Erythroblast (primary cell): ENCODE data around the gene DTHD1.

ENCODE experiments used
- GATA1 ChIP-seq: IDR thresholded peaks from 2 replicates; pipeline ENCODE4 v1.6.1; 2011; ENCODE audit warnings: low read depth, mild to moderate bottlenecking, control low read depth, low read length, moderate library complexity
- POLR2A ChIP-seq: IDR thresholded peaks from 2 replicates; pipeline ENCODE4 v1.6.1; 2011; ENCODE audit warnings: mild to moderate bottlenecking, low read length

DNA sequence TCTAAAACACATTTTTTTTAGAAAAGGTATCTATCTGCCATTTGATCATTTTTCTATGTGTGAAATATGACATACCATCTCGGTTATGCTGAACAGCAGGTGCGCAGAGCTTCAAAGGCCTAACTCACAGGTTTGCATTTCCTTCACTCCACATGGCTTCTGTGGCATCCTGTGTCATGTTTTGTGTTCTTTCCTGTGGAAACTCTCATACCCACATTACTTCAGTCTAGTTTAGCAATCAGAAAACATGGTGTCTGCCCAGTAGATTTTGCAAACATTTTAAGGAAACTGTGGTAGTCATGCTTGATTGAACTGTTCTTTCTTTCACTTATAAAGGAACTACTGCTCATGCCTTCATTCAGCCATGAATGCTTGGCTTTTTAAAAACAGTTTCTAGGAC is 25.8 kb upstream of the DTHD1 start:
- TF ChIP-seq POLR2A (no peak), GATA1 (no peak)
